Measurements from ENCODE around the gene LTV1.

LTV1 gene

GRCh38 chr6:143885116-143885515 lies 42.0 kb downstream of the LTV1 start:
- H3K36me3 Mint-ChIP-seq (ENCODE audit: low read depth), result no peaks in the 10 kb centered on the region
- H3K4me3 Mint-ChIP-seq, result no peak overlapping the region
- H3K9me3 Mint-ChIP-seq, result no peaks in the 10 kb centered on the region
- H3K27ac Mint-ChIP-seq, result no peak overlapping the region
- intact Hi-C loops (cut with micrococcal nuclease), result no loop called here
- H3K4me1 Mint-ChIP-seq (ENCODE audit: low read depth), result no peaks in the 10 kb centered on the region
- H3K27me3 Mint-ChIP-seq, result no peaks in the 10 kb centered on the region

GRCh38 chr6:143894655-143895054 lies 51.5 kb downstream of the LTV1 start:
- Mint-ChIP-seq H3K27ac (no peak overlapping the region), H3K4me3 (no peak overlapping the region), H3K27me3 (no peaks in the 10 kb centered on the region), H3K4me1 (ENCODE audit: low read depth) (peaks cover 6% of the 10 kb centered on the region), H3K9me3 (no peaks in the 10 kb centered on the region), H3K36me3 (ENCODE audit: low read depth) (no peaks in the 10 kb centered on the region)
- intact Hi-C loops (cut with micrococcal nuclease), result no loop called here

GRCh38 chr6:143896126-143896860 lies 53.2 kb downstream of the LTV1 start:
- Mint-ChIP-seq H3K4me1 (ENCODE audit: low read depth) (peaks cover 6% of the 10 kb centered on the region), H3K27me3 (no peaks in the 10 kb centered on the region), H3K4me3 (no peak overlapping the region), H3K36me3 (ENCODE audit: low read depth) (no peaks in the 10 kb centered on the region), H3K9me3 (no peaks in the 10 kb centered on the region), H3K27ac (no peak overlapping the region)
- intact Hi-C loops (cut with micrococcal nuclease), result no loop called here

- H3K27me3 Mint-ChIP-seq, result no peaks in the 10 kb centered on the region
- no peak overlapping the region for H3K4me3 Mint-ChIP-seq
- H3K36me3 Mint-ChIP-seq (ENCODE audit: low read depth), result no peaks in the 10 kb centered on the region
- intact Hi-C loops (cut with micrococcal nuclease), result no loop called here
- no peaks in the 10 kb centered on the region for H3K9me3 Mint-ChIP-seq
- H3K27ac Mint-ChIP-seq, result no peak overlapping the region
- H3K4me1 Mint-ChIP-seq (ENCODE audit: low read depth), result peaks cover 6% of the 10 kb centered on the region
These were observed 57.2 kb downstream of the LTV1 start for GRCh38 chr6:143900358-143900757.

- Mint-ChIP-seq H3K36me3 (ENCODE audit: low read depth) (no peaks in the 10 kb centered on the region), H3K9me3 (no peaks in the 10 kb centered on the region), H3K4me3 (no peak overlapping the region), H3K27ac (no peak overlapping the region), H3K27me3 (no peaks in the 10 kb centered on the region), H3K4me1 (ENCODE audit: low read depth) (peaks cover 6% of the 10 kb centered on the region)
- intact Hi-C loops (cut with micrococcal nuclease), result no loop called here
These were observed 59.0 kb downstream of the LTV1 start for GRCh38 chr6:143901885-143902750.

GRCh38 chr6:143902827-143903226 lies 59.7 kb downstream of the LTV1 start:
- Mint-ChIP-seq H3K4me3 (no peak overlapping the region), H3K36me3 (ENCODE audit: low read depth) (no peaks in the 10 kb centered on the region), H3K9me3 (no peaks in the 10 kb centered on the region), H3K27me3 (no peaks in the 10 kb centered on the region), H3K27ac (no peak overlapping the region), H3K4me1 (ENCODE audit: low read depth) (no peaks in the 10 kb centered on the region)
- intact Hi-C loops (cut with micrococcal nuclease), result no loop called here

- H3K27ac Mint-ChIP-seq, result no peak overlapping the region
- H3K4me1 Mint-ChIP-seq (ENCODE audit: low read depth), result no peaks in the 10 kb centered on the region
- intact Hi-C loops (cut with micrococcal nuclease), result no loop called here
- H3K27me3 Mint-ChIP-seq, result no peaks in the 10 kb centered on the region
- H3K4me3 Mint-ChIP-seq, result no peak overlapping the region
- H3K36me3 Mint-ChIP-seq (ENCODE audit: low read depth), result no peaks in the 10 kb centered on the region
- H3K9me3 Mint-ChIP-seq, result peaks cover 33% of the 10 kb centered on the region
These were observed 67.9 kb downstream of the LTV1 start for GRCh38 chr6:143911028-143911427.

GRCh38 chr6:143912671-143913070 lies 69.5 kb downstream of the LTV1 start:
- no peak overlapping the region for H3K27ac Mint-ChIP-seq
- intact Hi-C loops (cut with micrococcal nuclease), result no loop called here
- peaks cover 42% of the 10 kb centered on the region for H3K9me3 Mint-ChIP-seq
- no peaks in the 10 kb centered on the region for H3K4me1 Mint-ChIP-seq (ENCODE audit: low read depth)
- H3K4me3 Mint-ChIP-seq, result no peak overlapping the region
- no peaks in the 10 kb centered on the region for H3K36me3 Mint-ChIP-seq (ENCODE audit: low read depth)
- no peaks in the 10 kb centered on the region for H3K27me3 Mint-ChIP-seq

All from dendritic cell treated with granulocyte-macrophage colony-stimulating factor and Interleukin-4, amounts not matched to agents 40 ng/mL and 50 ng/mL, for 4 days (primary cell).